Measurements from ENCODE around the gene CFAP61. TPM values are rescaled to one million over a fixed set of nuclear protein-coding genes. Genes with fewer than 3 reads are reported as not detected.

Gene CFAP61, protein sequence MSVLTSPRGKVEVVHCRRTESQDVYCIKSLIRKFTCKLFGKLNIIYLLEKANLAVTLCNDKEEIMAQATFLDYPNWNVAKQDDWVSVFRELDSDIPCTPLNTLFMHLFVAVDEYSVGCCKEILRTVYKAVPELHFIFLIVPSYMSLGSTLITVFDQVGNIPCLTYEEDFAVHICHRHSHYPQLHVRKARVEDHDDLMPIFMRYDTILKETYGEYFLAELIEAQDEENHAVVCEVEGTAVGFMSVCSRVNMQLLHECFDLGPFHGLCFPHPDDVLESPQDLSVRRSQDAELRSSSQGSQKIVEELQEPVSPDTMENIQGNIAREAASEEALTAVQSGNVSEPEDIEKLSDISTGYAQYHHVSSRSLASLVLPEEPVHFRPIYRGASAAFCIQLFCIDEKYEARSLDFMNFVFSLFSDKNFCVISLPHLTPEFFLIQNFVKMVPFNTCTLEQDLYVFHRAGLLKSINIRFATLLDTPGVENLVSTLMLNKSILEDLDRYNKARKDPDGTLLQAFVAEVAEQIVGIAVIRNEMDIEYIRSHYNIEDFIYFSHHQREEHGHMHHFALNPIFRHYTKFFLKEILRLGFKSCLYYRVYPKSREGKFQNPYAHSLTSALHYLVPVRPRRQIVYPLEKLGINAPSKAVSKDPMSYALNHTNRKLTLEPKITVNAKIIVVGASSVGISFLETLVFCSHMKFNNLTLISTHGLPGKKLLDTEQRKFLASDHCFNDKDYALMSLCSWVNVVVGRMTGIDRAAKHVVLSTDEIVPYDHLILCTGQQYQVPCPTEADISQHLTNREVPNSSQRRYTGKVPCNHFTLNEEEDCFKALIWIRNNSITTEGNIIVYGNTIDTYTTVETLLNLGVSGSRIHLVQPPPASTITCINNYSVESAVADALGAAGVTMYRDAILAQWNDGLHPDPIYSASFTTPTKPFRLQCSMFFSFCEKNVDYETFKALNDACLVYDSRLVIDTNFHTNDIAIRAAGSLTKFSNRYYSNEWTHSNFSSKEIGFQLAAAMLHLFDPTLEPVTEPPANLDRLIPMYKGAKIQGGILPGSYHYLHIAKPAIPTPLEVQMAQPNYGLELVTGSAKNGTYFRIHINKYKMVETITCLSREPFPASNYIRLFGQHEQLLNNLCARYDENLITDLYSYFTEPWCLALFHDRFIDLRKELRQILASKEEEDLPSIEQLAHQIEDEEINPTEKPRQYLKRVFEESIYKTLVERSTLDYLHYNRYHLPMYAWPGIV
- total RNA-seq, result 0.79 TPM in 1 of 2 replicates, not detected in the other

DNA sequence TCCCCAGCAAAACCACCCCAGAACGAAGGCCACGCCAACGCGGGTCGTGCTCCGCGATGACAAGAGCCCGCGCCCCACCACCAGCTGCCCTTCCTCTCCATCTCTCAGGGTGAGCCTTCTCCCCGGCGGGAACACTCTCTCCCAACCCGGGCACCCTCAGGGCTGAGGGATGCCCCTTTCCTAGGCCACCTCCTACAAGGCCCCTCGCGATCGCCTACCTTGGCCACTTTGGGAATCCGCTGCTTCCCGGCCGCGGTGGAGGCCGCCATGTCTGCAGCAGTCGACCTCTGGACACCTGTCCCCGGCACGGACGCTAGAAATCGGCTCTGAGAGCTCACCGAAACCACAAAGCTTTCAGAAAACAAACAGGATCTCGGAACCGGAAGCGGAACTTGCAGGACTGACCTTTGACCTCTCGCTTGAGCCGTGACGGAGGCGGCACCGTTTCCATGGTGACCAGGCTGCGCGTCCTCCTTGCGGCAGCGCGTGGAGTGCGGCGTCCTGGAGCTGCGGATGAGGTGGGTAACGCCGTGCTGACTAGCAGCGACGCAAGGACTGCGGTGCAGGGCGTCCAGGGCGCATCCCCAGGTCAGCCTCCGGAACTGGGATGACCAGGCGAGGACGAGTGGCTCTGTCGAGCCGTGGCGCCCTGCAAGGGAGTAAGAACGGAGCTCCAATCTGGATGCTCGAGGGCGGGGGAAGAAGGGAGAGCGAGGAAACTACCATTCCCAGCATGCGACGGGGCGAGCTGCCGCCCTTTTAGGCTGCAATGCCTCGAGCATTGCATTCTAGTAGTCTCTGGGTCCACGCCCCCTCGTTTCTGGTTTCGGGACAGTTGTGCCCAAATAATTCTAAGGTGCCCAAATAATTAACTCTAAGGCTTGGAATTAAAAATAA lies at the start of gene CFAP61, which contains the start of gene CRNKL1:
Gene CFAP61, plus strand, starts transcription at position 459 of the 897 bp plus-strand sequence. CDS start 4,122 bp downstream, outside the sequence.
Gene CRNKL1, minus strand, starts transcription at position 393 of the 897 bp plus-strand sequence. Its CDS starts 124 bp downstream, at position 269.

DNA sequence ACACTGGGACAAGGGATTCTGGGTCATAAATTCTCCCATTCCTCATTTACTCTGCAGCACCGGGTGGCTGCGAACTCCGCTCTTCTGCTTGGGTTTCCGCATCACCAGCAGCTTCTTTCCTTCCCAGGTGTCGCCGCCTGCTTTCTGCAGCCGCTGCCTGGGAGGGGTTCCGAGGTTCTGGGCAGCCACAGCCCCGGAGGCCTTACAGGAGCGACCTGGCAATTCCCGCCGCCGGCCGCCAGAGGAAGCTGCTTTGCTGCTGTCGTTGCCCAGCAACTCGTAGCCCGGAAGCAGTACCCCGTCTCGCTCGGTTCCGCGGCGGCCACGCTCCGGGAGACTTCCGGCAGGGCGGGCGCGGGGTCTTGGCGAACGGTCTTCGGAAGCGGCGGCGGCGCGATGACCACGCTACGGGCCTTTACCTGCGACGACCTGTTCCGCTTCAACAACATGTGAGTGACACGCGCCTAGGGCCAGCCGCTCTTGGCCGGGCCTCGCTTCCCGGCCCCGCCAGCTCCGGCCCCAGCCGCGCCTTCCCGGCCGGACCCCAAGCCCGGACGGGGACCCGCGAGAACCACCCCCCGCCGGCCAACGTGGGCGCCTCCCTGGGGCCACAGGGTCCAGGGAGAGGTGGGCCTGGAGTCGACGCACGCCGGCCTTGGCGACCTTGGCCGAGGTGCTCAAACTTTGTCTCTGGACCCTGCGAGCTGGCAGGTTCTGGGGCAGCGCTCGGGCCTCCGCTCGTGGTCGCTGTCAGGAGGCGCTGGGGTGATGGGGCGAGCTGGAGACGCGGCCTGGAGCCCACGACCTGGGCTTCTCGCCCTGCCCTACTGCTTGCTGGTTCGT lies 35.1 kb upstream of the CFAP61 start, which contains the start of gene NAA20:
Gene NAA20, plus strand, starts transcription at position 362 of the 843 bp plus-strand sequence. Its CDS starts 35 bp downstream, at position 397.

DNA sequence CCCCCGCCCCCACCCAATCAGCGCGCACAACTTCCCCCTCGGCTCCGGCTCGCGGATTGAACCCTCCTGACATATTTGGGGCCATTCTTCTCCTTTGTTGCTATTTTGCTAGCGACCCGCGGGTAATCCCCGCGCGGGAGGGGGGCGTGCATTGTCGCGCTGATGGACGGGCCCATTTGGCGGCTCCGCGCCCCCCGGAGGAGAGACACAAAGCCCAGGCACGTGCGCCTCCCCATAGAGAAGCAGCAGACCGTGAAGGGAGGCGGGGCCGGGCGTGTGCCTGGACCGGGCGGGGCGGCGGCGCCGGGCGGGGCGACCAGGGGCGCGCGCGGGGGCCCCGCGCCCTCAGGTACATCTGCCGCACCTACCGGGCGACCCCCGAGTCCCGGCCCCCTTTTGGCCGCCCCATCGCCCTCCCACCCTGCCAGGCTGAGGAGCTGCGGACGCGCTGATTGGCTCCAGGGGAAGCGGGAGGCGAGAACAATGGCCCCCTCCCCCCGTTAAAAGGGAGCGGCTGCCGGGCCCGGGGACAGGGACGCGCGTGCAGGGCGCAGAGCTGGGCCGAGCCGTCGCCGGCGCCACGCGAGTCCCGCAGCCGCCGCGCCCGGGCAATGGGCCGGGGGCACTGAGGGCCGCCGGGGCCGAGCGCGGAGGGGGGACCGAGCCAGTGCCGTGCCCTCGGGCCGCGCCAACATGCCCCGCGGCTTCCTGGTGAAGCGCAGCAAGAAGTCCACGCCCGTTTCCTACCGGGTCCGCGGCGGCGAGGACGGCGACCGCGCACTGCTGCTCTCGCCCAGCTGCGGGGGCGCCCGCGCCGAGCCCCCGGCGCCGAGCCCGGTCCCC lies 315.5 kb downstream of the CFAP61 start, which contains the start of gene INSM1:
Gene INSM1, plus strand, starts transcription at position 530 of the 843 bp plus-strand sequence. Its CDS starts 164 bp downstream, at position 694.

Small RNA genes lying within 50 kb of the gene (small RNA-seq; reads per million reads assigned to genes)
- gene RN7SL690P, result not detected

Other genes starting within 250 kb of the CFAP61 start
- gene NAA20, start 35.2 kb upstream of the CFAP61 start, total RNA-seq, result 31.0 and 32.8 TPM in 2 replicates
- gene CRNKL1, start 66 bp upstream of the CFAP61 start, total RNA-seq, result 22.7 and 24.7 TPM in 2 replicates

Data from placental epithelial cell (primary cell).